Esophagus muscularis mucosa (tissue), 4 donors: ENCODE results near the gene PRDM1. TPM values are rescaled to one million over a fixed set of nuclear protein-coding genes. Genes with fewer than 3 reads are reported as not detected.

Experiments
- DNase-seq: peaks from one replicate; pipeline ENCODE4 v3.0.0-alpha.2; 2017; ENCODE audit errors: extremely low spot score
- H3K27ac ChIP-seq, 4 donors: fragments of 200-600 bp; sonication (generic); replicated peaks in 1 of 4; 1 replicate in 3 of 4; 2 replicates in 1 of 4; pipeline ENCODE4 v1.5.1; 2016 to 2019; ENCODE audit warnings: mild to moderate bottlenecking in 1 of 4
- H3K27me3 ChIP-seq, 4 donors: fragments of 200-600 bp; sonication (generic); one replicate each; pipeline versions ENCODE4 v1.5.1 to v1.6.0; 2016 to 2019
- H3K36me3 ChIP-seq, 4 donors: fragments of 200-600 bp; sonication (generic); one replicate each; pipeline ENCODE4 v1.5.1; 2016 to 2019
- H3K4me1 ChIP-seq, 4 donors: fragments of 200-600 bp; sonication (generic); one replicate each; pipeline ENCODE4 v1.5.1; 2016 to 2019
- H3K4me3 ChIP-seq, 4 donors: fragments of 200-600 bp; sonication (generic); 1 replicate in 2 of 4; 2 replicates in 2 of 4; pipeline ENCODE4 v1.5.1; 2016 to 2019; ENCODE audit warnings: mild to moderate bottlenecking in 4 of 4, moderate library complexity in 1 of 4
- H3K9me3 ChIP-seq, 4 donors: fragments of 200-600 bp; sonication (generic); 1 replicate in 3 of 4; 2 replicates in 1 of 4; pipeline ENCODE4 v1.5.1; 2016 to 2019
- EP300 ChIP-seq: sonication (generic); formaldehyde crosslinking; IDR thresholded peaks from one replicate; pipeline ENCODE4 v1.6.1; 2017; ENCODE audit warnings: antibody characterized with exemption
- POLR2A ChIP-seq: fragments of 450-650 bp; IDR thresholded peaks from one replicate; pipeline ENCODE4 v1.6.1; 2017; ENCODE audit warnings: antibody characterized with exemption, moderate library complexity, mild to moderate bottlenecking, low read depth
- POLR2AphosphoS5 ChIP-seq, 2 donors: sonication (generic); formaldehyde crosslinking; IDR thresholded peaks; one replicate each; pipeline ENCODE4 v1.6.1; 2017; ENCODE audit warnings: antibody characterized with exemption in 2 of 2
- WGBS: methylation state at CpG from one replicate; pipeline ENCODE4 v1.1.5; 2018; 5-methylcytosine and 5-hydroxymethylcytosine counted together
- intact Hi-C: fragments of 100-400 bp; cut with DNase I; formaldehyde crosslinking; loops from one replicate; pipeline ENCODE4 v1.15.1; 2023
- total RNA-seq, 4 donors: library from RNA; depleted of rRNA; stranded (reverse); fragments of >200 nt; gene quantifications; one replicate each; pipeline versions ENCODE4 v1.1.0 to v1.2.1, GENCODE V29; 2016
- TF ChIP-seq, protein P1 (sequence below), 3 experiments: fragments of 200-600 bp in 2 of 3; fragments of 450-650 bp in 1 of 3; sonication (generic) in 2 of 3; IDR thresholded peaks; one replicate each; pipeline ENCODE4 v1.5.1; 2017 to 2019; ENCODE audit warnings: antibody characterized with exemption in 3 of 3, mild to moderate bottlenecking in 2 of 3, moderate library complexity in 1 of 3

Gene PRDM1
- total RNA-seq, 4 donors from 2014 or later: 1.8 to 5.1 (median 2.3) TPM

DNA sequence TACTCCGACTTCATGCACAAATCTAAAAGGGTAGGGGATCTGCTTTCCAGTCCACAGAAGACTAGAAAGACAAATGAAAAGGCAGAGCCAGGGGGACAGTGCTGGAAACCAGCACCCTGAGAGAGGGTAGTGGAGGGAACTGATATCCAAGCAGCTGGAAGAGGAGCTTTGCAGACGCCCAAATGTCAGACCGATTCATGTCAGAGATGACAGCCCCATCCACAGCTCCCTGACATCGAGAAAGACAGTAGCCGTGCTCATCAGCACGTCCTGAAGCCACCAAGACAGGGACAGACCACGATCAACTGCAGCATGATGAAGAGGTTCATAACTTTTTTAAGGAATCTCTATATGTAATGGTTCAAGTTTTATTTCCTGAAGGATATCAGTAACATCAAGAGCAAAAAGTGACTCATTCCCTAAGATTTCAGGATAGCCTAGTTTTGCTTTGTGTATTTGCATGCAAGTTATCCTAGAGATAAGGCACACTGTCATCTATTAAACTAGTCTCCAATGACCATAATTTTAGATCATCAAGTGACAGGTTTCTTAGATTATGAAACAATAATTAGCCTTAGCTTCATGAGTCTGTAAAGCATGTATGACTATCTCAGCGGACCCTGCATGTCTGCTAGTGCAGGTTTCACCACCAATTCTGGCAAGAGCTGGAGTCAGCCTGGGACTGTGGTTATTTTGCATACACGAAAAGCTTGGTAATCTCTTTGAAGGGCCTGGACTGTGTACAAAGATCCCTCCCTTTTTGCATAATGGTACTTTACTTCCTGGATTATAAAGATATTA, 43.0 kb downstream of the PRDM1 start:
- WGBS: 89% methylated on average over 9 of the region's 9 CpGs
- intact Hi-C loops: no loop called here
- no peak overlapping the region for H3K27ac ChIP-seq
- H3K27me3 ChIP-seq: no peaks in the 10 kb centered on the region
- no peaks in the 10 kb centered on the region for H3K4me1 ChIP-seq
- no peaks in the 10 kb centered on the region for H3K9me3 ChIP-seq
- no peak for DNase-seq
- H3K4me3 ChIP-seq: no peak overlapping the region
- H3K36me3 ChIP-seq: no peaks in the 10 kb centered on the region
- TF ChIP-seq EP300: no peak
- TF ChIP-seq POLR2A: no peak
- no peak for TF ChIP-seq POLR2AphosphoS5 (IDR thresholded peaks at IDR 0.05)
- TF ChIP-seq, protein P1, sequence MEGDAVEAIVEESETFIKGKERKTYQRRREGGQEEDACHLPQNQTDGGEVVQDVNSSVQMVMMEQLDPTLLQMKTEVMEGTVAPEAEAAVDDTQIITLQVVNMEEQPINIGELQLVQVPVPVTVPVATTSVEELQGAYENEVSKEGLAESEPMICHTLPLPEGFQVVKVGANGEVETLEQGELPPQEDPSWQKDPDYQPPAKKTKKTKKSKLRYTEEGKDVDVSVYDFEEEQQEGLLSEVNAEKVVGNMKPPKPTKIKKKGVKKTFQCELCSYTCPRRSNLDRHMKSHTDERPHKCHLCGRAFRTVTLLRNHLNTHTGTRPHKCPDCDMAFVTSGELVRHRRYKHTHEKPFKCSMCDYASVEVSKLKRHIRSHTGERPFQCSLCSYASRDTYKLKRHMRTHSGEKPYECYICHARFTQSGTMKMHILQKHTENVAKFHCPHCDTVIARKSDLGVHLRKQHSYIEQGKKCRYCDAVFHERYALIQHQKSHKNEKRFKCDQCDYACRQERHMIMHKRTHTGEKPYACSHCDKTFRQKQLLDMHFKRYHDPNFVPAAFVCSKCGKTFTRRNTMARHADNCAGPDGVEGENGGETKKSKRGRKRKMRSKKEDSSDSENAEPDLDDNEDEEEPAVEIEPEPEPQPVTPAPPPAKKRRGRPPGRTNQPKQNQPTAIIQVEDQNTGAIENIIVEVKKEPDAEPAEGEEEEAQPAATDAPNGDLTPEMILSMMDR (IDR thresholded peaks at IDR 0.05): no peak

DNA sequence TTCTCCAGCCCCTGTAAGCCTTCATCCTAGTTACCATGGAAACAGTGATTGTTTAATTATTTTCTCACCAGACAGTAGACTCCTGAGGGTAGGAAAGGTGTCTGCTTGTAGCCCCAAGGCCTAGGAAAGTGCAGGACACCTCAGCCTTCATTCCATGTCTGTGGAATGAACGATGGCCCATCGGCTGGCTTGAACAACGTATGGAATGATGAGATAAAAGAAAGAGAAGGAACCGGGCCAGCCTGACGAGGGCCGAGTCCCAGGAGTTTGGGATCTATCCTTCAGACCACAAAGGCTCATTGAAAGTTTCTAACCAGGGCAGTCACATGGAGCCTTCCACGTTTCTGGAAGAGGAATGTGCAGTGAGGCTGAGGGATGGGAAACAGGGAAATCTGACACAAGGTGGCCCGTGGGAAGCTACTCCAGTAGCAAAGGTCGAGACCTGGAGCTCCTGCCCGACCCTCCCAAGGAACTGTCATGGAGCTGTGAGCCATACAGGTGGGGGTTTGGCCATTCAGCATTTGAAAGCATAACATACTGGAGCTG, 46.1 kb downstream of the PRDM1 start:
- TF ChIP-seq POLR2A: no peak
- TF ChIP-seq, protein P1 (IDR thresholded peaks at IDR 0.05): no peak
- TF ChIP-seq POLR2AphosphoS5 (IDR thresholded peaks at IDR 0.05): no peak
- TF ChIP-seq EP300: no peak
- Histone ChIP-seq H3K4me1 (no peaks in the 10 kb centered on the region), H3K4me3 (no peak overlapping the region), H3K27ac (no peak overlapping the region), H3K27me3 (no peaks in the 10 kb centered on the region), H3K36me3 (no peaks in the 10 kb centered on the region), H3K9me3 (no peaks in the 10 kb centered on the region)
- intact Hi-C loops: no loop called here
- DNase-seq: no peak
- 73% methylated on average over 10 of the region's 10 CpGs for WGBS

GRCh38 chr6:106133040-106133439, 46.9 kb downstream of the PRDM1 start:
- TF ChIP-seq POLR2AphosphoS5 (IDR thresholded peaks at IDR 0.05): no peak
- TF ChIP-seq, protein P1 (IDR thresholded peaks at IDR 0.05): no peak
- TF ChIP-seq EP300: no peak
- intact Hi-C loops: no loop called here
- H3K4me1 ChIP-seq: no peaks in the 10 kb centered on the region
- no peaks in the 10 kb centered on the region for H3K27me3 ChIP-seq
- H3K4me3 ChIP-seq: no peak overlapping the region
- DNase-seq: no peak
- WGBS: 95% methylated on average over 6 of the region's 6 CpGs
- H3K9me3 ChIP-seq: no peaks in the 10 kb centered on the region
- no peak overlapping the region for H3K27ac ChIP-seq
- no peaks in the 10 kb centered on the region for H3K36me3 ChIP-seq

DNA sequence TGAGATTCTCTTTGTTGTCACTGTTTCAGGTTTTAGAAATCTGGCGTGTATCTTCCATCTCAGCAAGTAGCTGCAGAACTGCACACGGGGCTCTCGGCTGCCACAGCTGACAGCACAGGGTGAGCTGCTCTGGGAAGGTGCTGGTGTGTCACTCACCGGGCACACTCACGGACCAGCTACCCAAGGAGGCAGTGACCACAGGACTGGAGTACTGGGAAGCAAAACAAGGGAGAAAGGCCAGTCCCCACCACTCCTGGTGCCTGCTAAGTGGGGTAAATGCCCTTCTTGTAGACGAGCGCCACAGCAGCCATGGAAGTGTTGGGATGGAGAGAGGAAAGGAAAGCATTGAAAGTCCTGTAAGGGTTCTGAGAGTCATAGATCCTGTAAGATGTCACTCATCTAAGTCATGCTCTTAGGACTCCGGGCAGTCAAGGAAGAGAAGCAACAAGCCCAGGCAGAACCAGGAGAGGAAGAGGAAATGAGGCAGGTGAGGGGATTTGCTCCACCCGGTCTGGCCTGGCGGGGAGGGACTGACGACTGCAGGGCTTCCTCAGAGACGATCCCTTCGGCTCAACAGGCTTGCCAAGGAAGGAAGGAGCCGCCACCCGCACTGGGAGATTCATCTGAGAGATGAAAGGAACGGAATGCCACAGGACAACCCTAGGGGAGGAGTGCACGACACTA, 48.1 kb downstream of the PRDM1 start:
- 89% methylated on average over 15 of the region's 17 CpGs for WGBS
- H3K27me3 ChIP-seq: no peaks in the 10 kb centered on the region
- intact Hi-C loops: no loop called here
- DNase-seq: no peak
- H3K9me3 ChIP-seq: no peaks in the 10 kb centered on the region
- H3K27ac ChIP-seq: no peak overlapping the region
- TF ChIP-seq POLR2AphosphoS5 (IDR thresholded peaks at IDR 0.05): no peak
- H3K36me3 ChIP-seq: no peaks in the 10 kb centered on the region
- no peaks in the 10 kb centered on the region for H3K4me1 ChIP-seq
- H3K4me3 ChIP-seq: no peak overlapping the region

GRCh38 chr6:106134906-106135634, 48.9 kb downstream of the PRDM1 start:
- Histone ChIP-seq H3K27me3 (no peaks in the 10 kb centered on the region), H3K36me3 (no peaks in the 10 kb centered on the region), H3K4me1 (no peaks in the 10 kb centered on the region), H3K27ac (no peak overlapping the region), H3K9me3 (no peaks in the 10 kb centered on the region), H3K4me3 (no peak overlapping the region)
- WGBS: 87% methylated on average over 18 of the region's 18 CpGs
- DNase-seq: no peak
- TF ChIP-seq POLR2A (no peak), POLR2AphosphoS5 (IDR thresholded peaks at IDR 0.05) (no peak), EP300 (no peak)
- TF ChIP-seq, protein P1 (IDR thresholded peaks at IDR 0.05): no peak
- intact Hi-C loops: no loop called here
